Skeletal muscle tissue (tissue), 4 donors: ENCODE data around the gene GAP43. TPM values are rescaled to one million over a fixed set of nuclear protein-coding genes. Genes with fewer than 3 reads are reported as not detected.

Experiments
- H3K27ac ChIP-seq: one replicate; pipeline ENCODE4 v1.7.0; 2013; ENCODE audit warnings: mild to moderate bottlenecking, low read depth, low read length, inconsistent platforms
- H3K27me3 ChIP-seq, 3 donors: one replicate each; pipeline ENCODE4 v1.7.0; 2013; ENCODE audit warnings: low read length in 3 of 3; ENCODE audit not compliant: control insufficient read depth in 3 of 3, insufficient read depth in 3 of 3
- H3K36me3 ChIP-seq, 3 donors: one replicate each; pipeline ENCODE4 v1.7.0; 2013; ENCODE audit warnings: low read length in 3 of 3; ENCODE audit not compliant: control insufficient read depth in 3 of 3, insufficient read depth in 3 of 3
- H3K4me1 ChIP-seq, 3 donors: one replicate each; pipeline ENCODE4 v1.7.0; 2013; ENCODE audit warnings: low read length in 3 of 3, mild to moderate bottlenecking in 3 of 3; ENCODE audit not compliant: control insufficient read depth in 3 of 3, insufficient read depth in 3 of 3
- H3K4me3 ChIP-seq, 3 donors: one replicate each; pipeline ENCODE4 v1.7.0; 2013; ENCODE audit warnings: low read length in 3 of 3
- H3K9ac ChIP-seq, 3 donors: one replicate each; pipeline ENCODE4 v1.7.0; 2013; ENCODE audit warnings: low read length in 3 of 3, mild to moderate bottlenecking in 3 of 3, moderate library complexity in 2 of 3, low read depth in 1 of 3
- H3K9me3 ChIP-seq, 3 donors: one replicate each; pipeline ENCODE4 v1.7.0; 2013; ENCODE audit warnings: low read length in 3 of 3; ENCODE audit not compliant: control insufficient read depth in 3 of 3
- total RNA-seq: library from RNA; depleted of rRNA; stranded (reverse); fragments of >200 nt; gene quantifications from one replicate; pipeline ENCODE4 v1.2.3, GENCODE V29; 2014
- donor health status: Osteomylitis.

GAP43 gene
- total RNA-seq, 1 donor from 2014 or later: 1.0 TPM

- H3K4me3 ChIP-seq: peak overlapping the region; percentile 78 to 86 (median 85)
- H3K9me3 ChIP-seq: no peaks in the 10 kb centered on the region
- H3K27ac ChIP-seq: peak overlapping the region; percentile 87
- no peaks in the 10 kb centered on the region for H3K36me3 ChIP-seq
- peak overlapping the region in 2 of 3 donors; percentile 88 to 91 for H3K9ac ChIP-seq
- no peaks in the 10 kb centered on the region for H3K27me3 ChIP-seq
- H3K4me1 ChIP-seq: peaks cover 6 to 12% (median 11%) of the 10 kb centered on the region in 3 donors
These were observed 36.2 kb downstream of the GAP43 start for GRCh38 chr3:115659253-115660220.

- no peak overlapping the region for H3K4me3 ChIP-seq
- no peak overlapping the region for H3K27ac ChIP-seq
- H3K9ac ChIP-seq: no peak overlapping the region
- H3K36me3 ChIP-seq: no peaks in the 10 kb centered on the region
- no peaks in the 10 kb centered on the region for H3K27me3 ChIP-seq
- H3K9me3 ChIP-seq: no peaks in the 10 kb centered on the region
- peaks cover 6 to 12% (median 11%) of the 10 kb centered on the region in 3 donors for H3K4me1 ChIP-seq
These were observed 37.5 kb downstream of the GAP43 start for GRCh38 chr3:115660646-115661337.

- H3K27me3 ChIP-seq: no peaks in the 10 kb centered on the region
- H3K9ac ChIP-seq: no peak overlapping the region
- H3K36me3 ChIP-seq: no peaks in the 10 kb centered on the region
- H3K4me3 ChIP-seq: no peak overlapping the region
- peaks cover 6 to 12% (median 11%) of the 10 kb centered on the region in 3 donors for H3K4me1 ChIP-seq
- H3K9me3 ChIP-seq: no peaks in the 10 kb centered on the region
- no peak overlapping the region for H3K27ac ChIP-seq
These were observed 39.0 kb downstream of the GAP43 start for GRCh38 chr3:115662356-115662755.

- Histone ChIP-seq H3K27me3 (no peaks in the 10 kb centered on the region), H3K9me3 (no peaks in the 10 kb centered on the region), H3K36me3 (no peaks in the 10 kb centered on the region), H3K4me3 (no peak overlapping the region), H3K4me1 (peaks cover 6 to 7% (median 7%) of the 10 kb centered on the region in 3 donors), H3K9ac (no peak overlapping the region), H3K27ac (no peak overlapping the region)
These were observed 40.1 kb downstream of the GAP43 start for GRCh38 chr3:115663414-115663813.

- Histone ChIP-seq H3K9ac (no peak overlapping the region), H3K4me3 (no peak overlapping the region), H3K27me3 (no peaks in the 10 kb centered on the region)
These were observed 42.8 kb downstream of the GAP43 start for GRCh38 chr3:115666081-115666480.

GRCh38 chr3:115666920-115667737 is 43.8 kb downstream of the GAP43 start:
- H3K27me3 ChIP-seq: no peaks in the 10 kb centered on the region
- peaks cover 0 to 2% (median 0%) of the 10 kb centered on the region in 3 donors for H3K4me1 ChIP-seq
- no peaks in the 10 kb centered on the region for H3K9me3 ChIP-seq
- H3K27ac ChIP-seq: no peak overlapping the region
- H3K4me3 ChIP-seq: no peak overlapping the region
- H3K9ac ChIP-seq: no peak overlapping the region
- H3K36me3 ChIP-seq: no peaks in the 10 kb centered on the region

More at GRCh38 chr3:115666081-115666480, 42.8 kb downstream of the GAP43 start:
- Histone ChIP-seq H3K4me1 (no peaks in the 10 kb centered on the region), H3K36me3 (no peaks in the 10 kb centered on the region), H3K27ac (no peak overlapping the region), H3K9me3 (no peaks in the 10 kb centered on the region)

- no peaks in the 10 kb centered on the region for H3K36me3 ChIP-seq
- H3K9ac ChIP-seq: no peak overlapping the region
- no peak overlapping the region for H3K27ac ChIP-seq
- no peaks in the 10 kb centered on the region for H3K27me3 ChIP-seq
- H3K4me3 ChIP-seq: no peak overlapping the region
- H3K4me1 ChIP-seq: peaks cover 0 to 2% (median 0%) of the 10 kb centered on the region in 3 donors
- no peaks in the 10 kb centered on the region for H3K9me3 ChIP-seq
These were observed 44.4 kb downstream of the GAP43 start for GRCh38 chr3:115667738-115668065.

- Histone ChIP-seq H3K4me1 (peaks cover 0 to 2% (median 0%) of the 10 kb centered on the region in 3 donors), H3K27ac (no peak overlapping the region), H3K9ac (no peak overlapping the region), H3K27me3 (no peaks in the 10 kb centered on the region), H3K4me3 (no peak overlapping the region), H3K36me3 (no peaks in the 10 kb centered on the region), H3K9me3 (no peaks in the 10 kb centered on the region)
These were observed 47.6 kb downstream of the GAP43 start for GRCh38 chr3:115670911-115671310.

- H3K27ac ChIP-seq: no peak overlapping the region
These were observed 48.6 kb downstream of the GAP43 start for GRCh38 chr3:115671761-115672455.

More at GRCh38 chr3:115671761-115672455, 48.6 kb downstream of the GAP43 start:
- H3K4me1 ChIP-seq: peaks cover 0 to 2% (median 0%) of the 10 kb centered on the region in 3 donors
- H3K27me3 ChIP-seq: no peaks in the 10 kb centered on the region
- H3K36me3 ChIP-seq: no peaks in the 10 kb centered on the region
- H3K9ac ChIP-seq: no peak overlapping the region
- H3K9me3 ChIP-seq: no peaks in the 10 kb centered on the region
- peak overlapping the region in 2 of 3 donors; percentile 12 to 30 for H3K4me3 ChIP-seq
